Measurements from ENCODE around the gene RSRC1. TPM values are rescaled to one million over a fixed set of nuclear protein-coding genes. Genes with fewer than 3 reads are reported as not detected.

The RSRC1 gene
- total and polyA plus RNA-seq, 2 of the 8 experiments (the other 6 are each of a cell fraction or from before 2014, with no cell fraction given) = 2.0 to 27.9 TPM

GRCh38 chr3:158458464-158458863 lies 348.6 kb downstream of the RSRC1 start:
- Histone ChIP-seq H3K56ac (replicated peaks; ENCODE audit: insufficient read length, low read depth, low read length) (no peak overlapping the region), H2AK5ac (ENCODE audit: low read depth, low read length) (no peak overlapping the region), H2BK120ac (replicated peaks; ENCODE audit: low read depth, low read length) (no peak overlapping the region), H3K4me3 (ENCODE audit: extremely low read depth in 1 of 4, insufficient read depth in 2 of 4, low read depth in 3 of 4, low read length in 4 of 4) (no peak overlapping the region), H3K9ac (replicated peaks in 1 of 4; ENCODE audit: extremely low read depth in 1 of 4, low read depth in 3 of 4, low read length in 3 of 4) (no peak overlapping the region), H3K79me2 (ENCODE audit: control insufficient read depth in 1 of 2, insufficient read depth in 2 of 2, low read length in 2 of 2) (no peaks in the 10 kb centered on the region), H2AFZ (ENCODE audit: low read length) (no peak overlapping the region), H3K9me3 (ENCODE audit: insufficient read depth in 2 of 2, low read depth in 1 of 2, low read length in 1 of 2) (no peaks in the 10 kb centered on the region), H4K20me1 (replicated peaks in 1 of 2; ENCODE audit: control insufficient read depth in 1 of 2, insufficient read depth in 2 of 2, low read length in 2 of 2) (no peaks in the 10 kb centered on the region), H2BK12ac (ENCODE audit: low read depth, low read length) (no peak overlapping the region), H2BK5ac (ENCODE audit: low read depth, low read length) (no peak overlapping the region), H3K14ac (ENCODE audit: insufficient read length) (no peak overlapping the region), H4K8ac (ENCODE audit: extremely low read depth, insufficient read depth, low read length) (no peak overlapping the region), H3K27me3 (replicated peaks in 1 of 4; ENCODE audit: control insufficient read depth in 3 of 4, extremely low read depth in 1 of 4, insufficient read depth in 3 of 4, low read length in 3 of 4) (no peaks in the 10 kb centered on the region), H3K4ac (replicated peaks; ENCODE audit: insufficient read length, low read depth, low read length) (no peak overlapping the region), H3K79me1 (ENCODE audit: low read depth, low read length) (no peaks in the 10 kb centered on the region), H3K23me2 (ENCODE audit: low read depth, low read length) (no peaks in the 10 kb centered on the region), H4K91ac (replicated peaks; ENCODE audit: insufficient read length, low read length) (no peak overlapping the region), H4K5ac (ENCODE audit: insufficient read length, low read depth, low read length) (no peak overlapping the region), H3K4me2 (ENCODE audit: insufficient read depth in 1 of 2, low read depth in 2 of 2, low read length in 2 of 2) (no peak overlapping the region), H2BK15ac (ENCODE audit: low read length) (no peak overlapping the region), H3K23ac (ENCODE audit: insufficient read length) (no peak overlapping the region), H3K18ac (ENCODE audit: extremely low read depth, low read length) (no peak overlapping the region), H3K4me1 (replicated peaks in 1 of 4; ENCODE audit: control insufficient read depth in 3 of 4, insufficient read depth in 4 of 4, low read length in 3 of 4) (no peaks in the 10 kb centered on the region; a peak in 1 of 7 replicates), H3K27ac (ENCODE audit: low read depth, low read length) (no peak overlapping the region), H2BK20ac (ENCODE audit: low read length) (no peak overlapping the region), H3K36me3 (ENCODE audit: control insufficient read depth in 2 of 4, insufficient read depth in 4 of 4, low read length in 3 of 4) (no peaks in the 10 kb centered on the region)
- DNase-seq (ENCODE audit: low read depth in 1 of 2, low spot score in 2 of 2) (no peak), FAIRE-seq (no peak)
- ChIA-PET CTCF (ENCODE audit: partially characterized antibody) (no interaction called here), POLR2A (ENCODE audit: partially characterized antibody) (no interaction called here)
- 83% methylated on average over 5 of the region's 5 CpGs; no CpG with 5 or more reads in 1 of the 2 experiments for WGBS, 2 experiments (ENCODE audit: extremely low coverage in 1 of 2, insufficient coverage in 1 of 2, insufficient read length in 1 of 2, insufficient replicate concordance in 2 of 2, low coverage in 1 of 2, low lambda C conversion rate in 2 of 2, missing lambda C conversion rate in 1 of 2)
- TF ChIP-seq E2F6 (IDR thresholded peaks at IDR 0.05) (no peak), CHD2 (IDR thresholded peaks at IDR 0.05; ENCODE audit: low read length) (no peak)

All from H1 (cell line).